Fibroblast of lung (primary cell): Measurements from ENCODE around the gene PTPRQ. TPM values are rescaled to one million over a fixed set of nuclear protein-coding genes. Genes with fewer than 3 reads are reported as not detected.

Experiments
- DNase-seq, 2 donors: peaks; one replicate each; pipeline versions ENCODE4 v3.0.0 to v3.0.0-alpha.2; 2010; ENCODE audit warnings: low read depth in 2 of 2
- H2AFZ ChIP-seq: 2 replicates; pipeline ENCODE4 v1.5.1; 2012; ENCODE audit warnings: low read length, control low read depth, inconsistent platforms
- H3K27ac ChIP-seq: 2 replicates; pipeline ENCODE4 v1.5.1; 2011; ENCODE audit warnings: low read length, control low read depth; ENCODE audit not compliant: insufficient read depth
- H3K27me3 ChIP-seq: 2 replicates; pipeline ENCODE4 v1.5.1; 2011; ENCODE audit warnings: mild to moderate bottlenecking, low read length; ENCODE audit not compliant: control insufficient read depth, insufficient read depth
- H3K36me3 ChIP-seq: 2 replicates; pipeline ENCODE4 v1.5.1; 2011; ENCODE audit warnings: low read length; ENCODE audit not compliant: control insufficient read depth, insufficient read depth
- H3K4me1 ChIP-seq: 2 replicates; pipeline ENCODE4 v1.5.1; 2011; ENCODE audit warnings: low read length; ENCODE audit not compliant: control insufficient read depth, insufficient read depth; ENCODE audit errors: extremely low read depth
- H3K4me2 ChIP-seq: 2 replicates; pipeline ENCODE4 v1.5.1; 2011; ENCODE audit warnings: low read length, control low read depth; ENCODE audit not compliant: insufficient read depth; ENCODE audit errors: extremely low read depth
- H3K4me3 ChIP-seq, 4 experiments: fragments of 200-600 bp in 1 of 4; sonication (generic) in 1 of 4; replicated peaks in 1 of 4; 2 replicates each; pipeline ENCODE4 v1.5.1; 2011 to 2016; ENCODE audit warnings: low read length in 4 of 4, low read depth in 3 of 4, mild to moderate bottlenecking in 3 of 4, control low read depth in 2 of 4, inconsistent platforms in 1 of 4, mixed read lengths in 1 of 4; ENCODE audit not compliant: insufficient read depth in 1 of 4; ENCODE audit errors: control extremely low read depth in 1 of 4
- H3K79me2 ChIP-seq: 2 replicates; pipeline ENCODE4 v1.5.1; 2012; ENCODE audit warnings: mild to moderate bottlenecking, low read length, inconsistent platforms; ENCODE audit not compliant: control insufficient read depth, insufficient read depth
- H3K9ac ChIP-seq: 2 replicates; pipeline ENCODE4 v1.5.1; 2011; ENCODE audit warnings: mild to moderate bottlenecking, low read length, control low read depth; ENCODE audit not compliant: insufficient read depth
- H3K9me3 ChIP-seq: 2 replicates; pipeline ENCODE4 v1.5.1; 2012; ENCODE audit warnings: low read depth, low read length; ENCODE audit not compliant: control insufficient read depth, insufficient read depth
- H4K20me1 ChIP-seq: 2 replicates; pipeline ENCODE4 v1.5.1; 2011; ENCODE audit warnings: low read length; ENCODE audit not compliant: control insufficient read depth, insufficient read depth; ENCODE audit errors: extremely low read depth
- CTCF ChIP-seq, 2 donors: IDR thresholded peaks in 1 of 2; conservative IDR thresholded peaks in 1 of 2; 1 replicate in 1 of 2; 2 replicates in 1 of 2; pipeline ENCODE4 v1.5.1; 2011 to 2012; ENCODE audit warnings: low read length in 2 of 2, control low read depth in 1 of 2, inconsistent platforms in 1 of 2, low read depth in 1 of 2, mild to moderate bottlenecking in 1 of 2
- EZH2 ChIP-seq: IDR thresholded peaks from 2 replicates; pipeline ENCODE4 v1.5.1; 2012; ENCODE audit warnings: low read length, control low read depth, mild to moderate bottlenecking; ENCODE audit errors: missing control alignments
- polyA plus RNA-seq, 2 donors: library from polyadenylated mRNA; depleted of rRNA in 1 of 2; stranded (reverse) in 1 of 2; unstranded in 1 of 2; fragments of >200 nt; gene quantifications; 2 replicates each; pipeline ENCODE4 v1.2.1, GENCODE V29; 2011 to 2012; ENCODE audit warnings: missing spikeins in 1 of 2
- total RNA-seq: library from RNA; depleted of rRNA; stranded (reverse); fragments of >200 nt; gene quantifications from 2 replicates; pipeline ENCODE4 v1.2.1, GENCODE V29; 2014

PTPRQ gene
- total and polyA plus RNA-seq, 2 donors (not counting 1 experiment from before 2014, with no cell fraction given) = 1.3 to 7.7 TPM

GRCh38 chr12:80697270-80697887 lies 253.3 kb downstream of the PTPRQ start:
- H2AFZ ChIP-seq = no peak overlapping the region
- no peak overlapping the region for H3K27ac ChIP-seq
- H3K9ac ChIP-seq = no peak overlapping the region

GRCh38 chr12:80698256-80698655 lies 254.2 kb downstream of the PTPRQ start:
- no peak for DNase-seq

More at GRCh38 chr12:80697270-80697887, 253.3 kb downstream of the PTPRQ start:
- no peak for DNase-seq
- Histone ChIP-seq H3K79me2 (no peaks in the 10 kb centered on the region), H3K9me3 (no peaks in the 10 kb centered on the region), H3K4me1 (no peaks in the 10 kb centered on the region), H3K36me3 (no peaks in the 10 kb centered on the region), H4K20me1 (no peaks in the 10 kb centered on the region), H3K4me3 (no peak overlapping the region), H3K27me3 (no peaks in the 10 kb centered on the region), H3K4me2 (no peak overlapping the region)
- TF ChIP-seq CTCF (conservative IDR thresholded peaks at IDR 0.05 in 1 of 2, IDR thresholded peaks at IDR 0.05 in 1 of 2; ENCODE audit: low read depth in 1 of 2, low read length in 2 of 2) (no peak), EZH2 (no peak)

More at GRCh38 chr12:80698256-80698655, 254.2 kb downstream of the PTPRQ start:
- H3K4me1 ChIP-seq = peaks cover 7% of the 10 kb centered on the region
- H3K27me3 ChIP-seq = no peaks in the 10 kb centered on the region
- no peaks in the 10 kb centered on the region for H4K20me1 ChIP-seq
- peak overlapping the region; percentile 1 for H2AFZ ChIP-seq
- H3K79me2 ChIP-seq = no peaks in the 10 kb centered on the region
- no peak overlapping the region for H3K4me2 ChIP-seq
- no peak for TF ChIP-seq EZH2
- no peak for TF ChIP-seq CTCF (conservative IDR thresholded peaks at IDR 0.05 in 1 of 2, IDR thresholded peaks at IDR 0.05 in 1 of 2; ENCODE audit: low read depth in 1 of 2, low read length in 2 of 2)
- H3K36me3 ChIP-seq = no peaks in the 10 kb centered on the region
- no peak overlapping the region for H3K9ac ChIP-seq
- no peak overlapping the region for H3K4me3 ChIP-seq
- H3K9me3 ChIP-seq = no peaks in the 10 kb centered on the region
- no peak overlapping the region for H3K27ac ChIP-seq
